ENCODE results near the gene MYL7.

- no peak for TF ChIP-seq POLR2A (IDR thresholded peaks at IDR 0.05)
- TF ChIP-seq CTCF (IDR thresholded peaks at IDR 0.05) = no peak
These were observed 34.6 kb upstream of the MYL7 start for GRCh38 chr7:44175730-44176129.

Data from thyroid gland (tissue), 4 donors.